ENCODE measurements around the gene TRIM14. TPM values are rescaled to one million over a fixed set of nuclear protein-coding genes. Genes with fewer than 3 reads are reported as not detected.

TRIM14 gene
- total and polyA plus RNA-seq, 10 of the 15 experiments (the other 5 are each of a cell fraction or from before 2014, with no cell fraction given) = 8.6 to 53.3 (median 35.7) TPM

DNA sequence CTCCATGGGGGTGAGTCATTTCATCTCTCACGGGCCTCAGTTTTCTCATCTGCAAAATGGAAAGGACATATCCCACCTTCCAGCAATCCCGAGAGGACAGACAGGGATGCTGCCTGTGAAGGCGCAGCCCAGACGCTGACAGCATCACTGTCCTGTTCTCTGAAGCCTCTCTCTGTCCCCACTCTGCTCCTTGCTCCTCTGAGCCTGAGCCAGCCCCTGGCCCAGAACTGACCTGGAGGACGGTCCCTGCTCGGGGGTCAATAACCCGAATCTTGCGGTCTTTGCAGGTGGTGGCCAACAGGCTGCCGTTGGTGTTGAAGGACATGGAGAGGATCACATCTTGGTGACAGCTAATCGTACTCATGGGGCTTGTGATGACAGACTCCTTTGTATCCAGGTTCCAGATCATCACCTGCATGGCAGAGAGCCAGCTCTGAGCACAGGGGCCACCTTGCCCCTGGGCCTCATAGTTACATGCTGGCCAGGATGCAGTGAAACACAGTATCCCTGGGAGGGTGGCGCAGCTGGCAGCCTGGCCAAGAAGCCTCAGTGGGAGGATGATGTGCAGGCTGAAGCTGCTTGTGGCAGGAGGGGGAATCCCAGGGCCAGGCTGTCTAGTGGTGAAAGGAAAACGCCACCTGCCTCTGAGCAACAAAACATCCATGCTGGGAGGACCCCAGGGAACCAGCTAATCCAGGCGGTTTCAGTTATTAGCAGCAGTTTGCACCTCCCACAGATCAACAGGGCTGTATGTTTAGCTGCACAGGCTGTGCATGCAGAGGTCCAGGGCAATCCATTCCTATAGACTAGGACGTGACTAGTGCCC, 14.0 kb upstream of the TRIM14 start:
- Histone ChIP-seq H3K4me2 (ENCODE audit: control insufficient read depth, insufficient read depth) (no peak overlapping the region), H3K27ac (ENCODE audit: control insufficient read depth, insufficient read depth) (no peak overlapping the region), H3K4me3 (no peak overlapping the region), H3K79me2 (ENCODE audit: control insufficient read depth, insufficient read depth, low read length) (no peaks in the 10 kb centered on the region), H3K36me3 (ENCODE audit: control insufficient read depth in 2 of 2, insufficient read depth in 2 of 2, low read length in 1 of 2) (no peaks in the 10 kb centered on the region), H3K9ac (ENCODE audit: control insufficient read depth, insufficient read depth, low read length) (no peak overlapping the region), H4K20me1 (ENCODE audit: control insufficient read depth, insufficient read depth) (no peaks in the 10 kb centered on the region), H2AFZ (ENCODE audit: control insufficient read depth, low read depth, low read length) (no peak overlapping the region), H3K4me1 (ENCODE audit: control insufficient read depth, insufficient read depth, low read length) (peaks cover 12% of the 10 kb centered on the region), H3K9me3 (replicated peaks; ENCODE audit: control insufficient read depth, insufficient read depth, low read length) (no peaks in the 10 kb centered on the region), H3K27me3 (replicated peaks in 1 of 2; ENCODE audit: control insufficient read depth in 2 of 2, insufficient read depth in 2 of 2, low read length in 1 of 2) (no peaks in the 10 kb centered on the region)
- ATAC-seq (peak; percentile 66), DNase-seq (ENCODE audit: low read depth, low spot score) (no peak), FAIRE-seq (no peak)
- ChIA-PET CTCF (interaction anchor here (0.5 to 1.9 kb wide), 14 partner anchors 9 to 124 kb away, joined by 3 to 9 read pairs (median 3); partner anchors contain the start of gene TRIM14), POLR2A (no interaction called here), SMC1A (ENCODE audit: uncharacterized antibody, unreplicated experiment) (interaction anchor here (0.8 to 1.2 kb wide), 5 partner anchors 9 to 59 kb away, joined by 3 to 6 read pairs (median 4); no protein-coding TSS in a partner anchor), RAD21 (ENCODE audit: unreplicated experiment) (interaction anchor here (0.6 to 1.4 kb wide), 6 partner anchors 14 to 61 kb away, joined by 3 to 6 read pairs (median 4); partner anchors contain the start of gene TRIM14)
- BruUV-seq (replicated peaks) = no TSS peak
- TF ChIP-seq, protein P1, sequence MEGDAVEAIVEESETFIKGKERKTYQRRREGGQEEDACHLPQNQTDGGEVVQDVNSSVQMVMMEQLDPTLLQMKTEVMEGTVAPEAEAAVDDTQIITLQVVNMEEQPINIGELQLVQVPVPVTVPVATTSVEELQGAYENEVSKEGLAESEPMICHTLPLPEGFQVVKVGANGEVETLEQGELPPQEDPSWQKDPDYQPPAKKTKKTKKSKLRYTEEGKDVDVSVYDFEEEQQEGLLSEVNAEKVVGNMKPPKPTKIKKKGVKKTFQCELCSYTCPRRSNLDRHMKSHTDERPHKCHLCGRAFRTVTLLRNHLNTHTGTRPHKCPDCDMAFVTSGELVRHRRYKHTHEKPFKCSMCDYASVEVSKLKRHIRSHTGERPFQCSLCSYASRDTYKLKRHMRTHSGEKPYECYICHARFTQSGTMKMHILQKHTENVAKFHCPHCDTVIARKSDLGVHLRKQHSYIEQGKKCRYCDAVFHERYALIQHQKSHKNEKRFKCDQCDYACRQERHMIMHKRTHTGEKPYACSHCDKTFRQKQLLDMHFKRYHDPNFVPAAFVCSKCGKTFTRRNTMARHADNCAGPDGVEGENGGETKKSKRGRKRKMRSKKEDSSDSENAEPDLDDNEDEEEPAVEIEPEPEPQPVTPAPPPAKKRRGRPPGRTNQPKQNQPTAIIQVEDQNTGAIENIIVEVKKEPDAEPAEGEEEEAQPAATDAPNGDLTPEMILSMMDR (IDR thresholded peaks at IDR 0.05 in 2 of 3, conservative IDR thresholded peaks at IDR 0.05 in 1 of 3; ENCODE audit: control insufficient read depth in 2 of 3, extremely low read depth in 1 of 3, insufficient read depth in 1 of 3, low read depth in 3 of 3, low read length in 3 of 3) = peak in 1 of 3 experiments; percentile 39; a peak in 2 of 6 replicates
- TF ChIP-seq IKZF1 (conservative IDR thresholded peaks at IDR 0.05) = peak; percentile 46
- TF ChIP-seq IKZF2 (IDR thresholded peaks at IDR 0.05) = 0 out of 4 replicates have a peak, but pooled peaks of 1 of the 2 experiments have one; percentile 18
- TF ChIP-seq, protein P2, sequence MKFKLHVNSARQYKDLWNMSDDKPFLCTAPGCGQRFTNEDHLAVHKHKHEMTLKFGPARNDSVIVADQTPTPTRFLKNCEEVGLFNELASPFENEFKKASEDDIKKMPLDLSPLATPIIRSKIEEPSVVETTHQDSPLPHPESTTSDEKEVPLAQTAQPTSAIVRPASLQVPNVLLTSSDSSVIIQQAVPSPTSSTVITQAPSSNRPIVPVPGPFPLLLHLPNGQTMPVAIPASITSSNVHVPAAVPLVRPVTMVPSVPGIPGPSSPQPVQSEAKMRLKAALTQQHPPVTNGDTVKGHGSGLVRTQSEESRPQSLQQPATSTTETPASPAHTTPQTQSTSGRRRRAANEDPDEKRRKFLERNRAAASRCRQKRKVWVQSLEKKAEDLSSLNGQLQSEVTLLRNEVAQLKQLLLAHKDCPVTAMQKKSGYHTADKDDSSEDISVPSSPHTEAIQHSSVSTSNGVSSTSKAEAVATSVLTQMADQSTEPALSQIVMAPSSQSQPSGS (IDR thresholded peaks at IDR 0.05; ENCODE audit: low read length) = no peak
- TF ChIP-seq SMAD5 (IDR thresholded peaks at IDR 0.05; ENCODE audit: low read depth) = no peak
- no peak for TF ChIP-seq TARDBP (IDR thresholded peaks at IDR 0.05; ENCODE audit: borderline replicate concordance)
- intact Hi-C loops (cut with micrococcal nuclease; ENCODE audit: unreplicated experiment) (no loop called here), in situ Hi-C loops (cut with MboI) (no loop called here)
- WGBS (ENCODE audit: insufficient coverage, insufficient replicate concordance, low lambda C conversion rate, missing lambda C conversion rate) = 58% methylated on average over 14 of the region's 14 CpGs
